ENCODE results near the gene PPP1R14B. TPM values are rescaled to one million over a fixed set of nuclear protein-coding genes. Genes with fewer than 3 reads are reported as not detected.

Gene PPP1R14B
- total and polyA plus RNA-seq, 2 of the 13 experiments (the other 11 are each of a cell fraction or from before 2014, with no cell fraction given): 110 to 148 TPM

DNA sequence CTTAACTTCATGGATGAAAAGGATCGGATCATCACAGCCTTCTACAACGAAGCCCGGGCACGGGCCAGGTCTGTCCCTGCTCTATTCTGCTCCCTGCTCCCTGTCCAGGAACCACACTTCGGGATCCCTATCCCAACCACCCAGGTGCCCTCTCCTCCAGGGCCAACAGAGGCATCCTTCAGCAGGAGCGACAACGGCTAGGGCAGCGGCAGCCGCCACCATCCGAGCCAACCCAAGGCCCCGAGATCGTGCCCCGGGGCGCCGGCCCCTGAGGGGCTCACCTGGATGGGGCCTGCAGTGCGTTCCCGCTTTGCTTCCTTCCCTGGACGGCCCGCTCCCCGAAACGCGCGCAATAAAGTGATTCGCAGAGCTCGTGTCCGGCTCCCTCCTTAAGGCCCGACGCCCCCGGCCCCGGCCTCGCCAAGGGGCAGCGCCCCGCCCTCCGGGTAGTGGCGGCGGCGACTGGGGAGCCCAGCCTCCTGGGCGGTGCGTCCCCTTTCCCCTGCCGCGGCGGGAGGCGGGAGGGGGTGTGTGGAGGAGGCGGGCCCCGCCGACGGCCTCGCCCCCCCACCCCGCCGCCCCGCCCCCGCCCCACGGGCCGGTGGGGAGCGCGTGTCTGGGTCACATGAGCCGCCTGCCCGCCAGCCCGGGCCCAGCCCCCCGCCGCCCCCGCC, 12.7 kb downstream of the PPP1R14B start, which contains the start of gene VEGFB (continued):
- TF ChIP-seq E2F1 (CRISPR knock-in tag; IDR thresholded peaks at IDR 0.05) (no peak), FOXM1 (CRISPR knock-in tag; IDR thresholded peaks at IDR 0.05) (no peak), ZNF274 (CRISPR knock-in tag; IDR thresholded peaks at IDR 0.05) (no peak), ZNF569 (CRISPR knock-in tag; IDR thresholded peaks at IDR 0.05; ENCODE audit: borderline replicate concordance) (no peak), ZNF234 (CRISPR knock-in tag; conservative IDR thresholded peaks at IDR 0.05) (no peak), ZNF510 (CRISPR knock-in tag; IDR thresholded peaks at IDR 0.05; ENCODE audit: low read depth) (no peak), MBNL3 (CRISPR knock-in tag; conservative IDR thresholded peaks at IDR 0.05) (no peak), ATF6 (CRISPR knock-in tag; conservative IDR thresholded peaks at IDR 0.05) (no peak), RXRA (CRISPR knock-in tag; IDR thresholded peaks at IDR 0.05) (no peak), MEF2D (CRISPR knock-in tag; IDR thresholded peaks at IDR 0.05) (0 out of 2 replicates have a peak, but pooled peaks have one; percentile 48), TOPORS (CRISPR knock-in tag; IDR thresholded peaks at IDR 0.05) (peak; percentile 3; the same call in 1 of the 2 replicates), ZNF552 (CRISPR knock-in tag; IDR thresholded peaks at IDR 0.05; ENCODE audit: borderline replicate concordance) (no peak), FIP1L1 (IDR thresholded peaks at IDR 0.05; ENCODE audit: borderline replicate concordance, insufficient read depth, low read depth, low read length) (no peak), STAT5B (CRISPR knock-in tag; IDR thresholded peaks at IDR 0.05) (no peak), MTA3 (CRISPR knock-in tag; IDR thresholded peaks at IDR 0.05) (no peak), MXD3 (CRISPR knock-in tag; IDR thresholded peaks at IDR 0.05) (peak; percentile 50; the same call in 1 of the 2 replicates), AGO1 (IDR thresholded peaks at IDR 0.05; ENCODE audit: low read depth, low read length, poor library complexity, severe bottlenecking) (peak; percentile 87), PRMT3 (CRISPR knock-in tag; IDR thresholded peaks at IDR 0.05; ENCODE audit: borderline replicate concordance, low read depth) (no peak), CENPBD1 (CRISPR knock-in tag; IDR thresholded peaks at IDR 0.05; ENCODE audit: borderline replicate concordance, low read depth) (no peak), ZNF101 (CRISPR knock-in tag; IDR thresholded peaks at IDR 0.05; ENCODE audit: borderline replicate concordance, low read depth) (no peak), ARNT (IDR thresholded peaks at IDR 0.05) (no peak)
- TF ChIP-seq, protein P1, sequence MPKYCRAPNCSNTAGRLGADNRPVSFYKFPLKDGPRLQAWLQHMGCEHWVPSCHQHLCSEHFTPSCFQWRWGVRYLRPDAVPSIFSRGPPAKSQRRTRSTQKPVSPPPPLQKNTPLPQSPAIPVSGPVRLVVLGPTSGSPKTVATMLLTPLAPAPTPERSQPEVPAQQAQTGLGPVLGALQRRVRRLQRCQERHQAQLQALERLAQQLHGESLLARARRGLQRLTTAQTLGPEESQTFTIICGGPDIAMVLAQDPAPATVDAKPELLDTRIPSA (CRISPR knock-in tag; IDR thresholded peaks at IDR 0.05; ENCODE audit: borderline replicate concordance): 0 out of 2 replicates have a peak, but pooled peaks have one; percentile 49
- TF ChIP-seq, protein P2, sequence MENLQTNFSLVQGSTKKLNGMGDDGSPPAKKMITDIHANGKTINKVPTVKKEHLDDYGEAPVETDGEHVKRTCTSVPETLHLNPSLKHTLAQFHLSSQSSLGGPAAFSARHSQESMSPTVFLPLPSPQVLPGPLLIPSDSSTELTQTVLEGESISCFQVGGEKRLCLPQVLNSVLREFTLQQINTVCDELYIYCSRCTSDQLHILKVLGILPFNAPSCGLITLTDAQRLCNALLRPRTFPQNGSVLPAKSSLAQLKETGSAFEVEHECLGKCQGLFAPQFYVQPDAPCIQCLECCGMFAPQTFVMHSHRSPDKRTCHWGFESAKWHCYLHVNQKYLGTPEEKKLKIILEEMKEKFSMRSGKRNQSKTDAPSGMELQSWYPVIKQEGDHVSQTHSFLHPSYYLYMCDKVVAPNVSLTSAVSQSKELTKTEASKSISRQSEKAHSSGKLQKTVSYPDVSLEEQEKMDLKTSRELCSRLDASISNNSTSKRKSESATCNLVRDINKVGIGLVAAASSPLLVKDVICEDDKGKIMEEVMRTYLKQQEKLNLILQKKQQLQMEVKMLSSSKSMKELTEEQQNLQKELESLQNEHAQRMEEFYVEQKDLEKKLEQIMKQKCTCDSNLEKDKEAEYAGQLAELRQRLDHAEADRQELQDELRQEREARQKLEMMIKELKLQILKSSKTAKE (CRISPR knock-in tag; IDR thresholded peaks at IDR 0.05; ENCODE audit: borderline replicate concordance): 0 out of 2 replicates have a peak, but pooled peaks have one; percentile 38

Data from HepG2 (cell line).